Activated T-cell treated with anti-CD3 and anti-CD28 coated beads, Interleukin-2, amount 50 U/mL, for 24 hours (primary cell): ENCODE data around the gene ZSCAN10.
"Not testable (repeated sequence)": the region's sequence is repeated elsewhere in the genome, so short reads cannot be mapped to it uniquely, and the experiment has no call there.

ENCODE experiments used
- DNase-seq: peaks from one replicate; pipeline ENCODE4 v3.0.0-alpha.2; 2020
- H3K27ac Mint-ChIP-seq: 2 replicates; pipeline ENCODE4 v1.8.0; 2020; ENCODE audit warnings: mild to moderate bottlenecking, mixed read lengths
- H3K27me3 Mint-ChIP-seq: 2 replicates; pipeline ENCODE4 v1.8.0; 2020; ENCODE audit warnings: mixed read lengths
- H3K36me3 Mint-ChIP-seq: 2 replicates; pipeline ENCODE4 v1.8.0; 2020; ENCODE audit warnings: low read depth, mixed read lengths
- H3K4me1 Mint-ChIP-seq: 2 replicates; pipeline ENCODE4 v1.8.0; 2020; ENCODE audit warnings: low read depth, mixed read lengths
- H3K4me3 Mint-ChIP-seq: 2 replicates; pipeline ENCODE4 v1.8.0; 2020; ENCODE audit warnings: mild to moderate bottlenecking, moderate library complexity, mixed read lengths
- H3K9me3 Mint-ChIP-seq: 2 replicates; pipeline ENCODE4 v1.8.0; 2020; ENCODE audit warnings: mixed read lengths

The ZSCAN10 gene

DNA sequence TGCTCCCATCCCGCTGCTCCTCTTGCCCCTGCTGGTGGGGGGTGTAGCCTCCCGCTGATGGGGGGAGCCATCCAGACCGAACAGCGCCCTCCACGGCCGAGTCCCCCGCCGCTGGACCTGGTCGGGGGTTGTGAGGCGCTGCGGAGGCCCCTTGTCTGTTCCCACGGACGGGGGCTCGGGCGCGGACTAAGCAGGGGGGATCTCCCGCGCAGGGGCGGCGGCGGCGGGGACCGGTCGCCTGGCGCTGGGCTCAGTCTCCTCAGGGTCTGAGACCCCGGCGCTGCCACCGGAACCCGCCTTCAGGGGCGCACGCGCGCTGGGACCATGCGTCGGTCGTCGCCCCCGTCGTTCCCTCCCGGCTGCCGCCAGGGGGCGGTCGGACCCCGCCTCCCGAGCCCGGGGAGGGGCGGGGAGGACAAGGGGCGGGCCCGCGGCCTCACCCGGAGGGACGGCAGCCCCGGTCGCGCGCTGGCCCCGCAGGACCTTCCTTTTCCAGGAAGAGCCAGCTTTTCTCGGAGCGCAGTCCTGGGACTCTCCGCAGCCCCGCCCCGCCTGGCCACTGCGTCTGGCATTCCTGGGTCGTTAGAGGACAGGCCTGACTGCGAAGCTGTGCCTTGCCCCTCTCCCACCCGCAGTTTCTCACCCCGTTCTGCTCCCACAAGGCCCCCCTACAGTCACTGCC lies 39.9 kb downstream of the ZSCAN10 start:
- H3K4me1 Mint-ChIP-seq = peaks cover 57% of the 10 kb centered on the region
- DNase-seq = peak; percentile 95

DNA sequence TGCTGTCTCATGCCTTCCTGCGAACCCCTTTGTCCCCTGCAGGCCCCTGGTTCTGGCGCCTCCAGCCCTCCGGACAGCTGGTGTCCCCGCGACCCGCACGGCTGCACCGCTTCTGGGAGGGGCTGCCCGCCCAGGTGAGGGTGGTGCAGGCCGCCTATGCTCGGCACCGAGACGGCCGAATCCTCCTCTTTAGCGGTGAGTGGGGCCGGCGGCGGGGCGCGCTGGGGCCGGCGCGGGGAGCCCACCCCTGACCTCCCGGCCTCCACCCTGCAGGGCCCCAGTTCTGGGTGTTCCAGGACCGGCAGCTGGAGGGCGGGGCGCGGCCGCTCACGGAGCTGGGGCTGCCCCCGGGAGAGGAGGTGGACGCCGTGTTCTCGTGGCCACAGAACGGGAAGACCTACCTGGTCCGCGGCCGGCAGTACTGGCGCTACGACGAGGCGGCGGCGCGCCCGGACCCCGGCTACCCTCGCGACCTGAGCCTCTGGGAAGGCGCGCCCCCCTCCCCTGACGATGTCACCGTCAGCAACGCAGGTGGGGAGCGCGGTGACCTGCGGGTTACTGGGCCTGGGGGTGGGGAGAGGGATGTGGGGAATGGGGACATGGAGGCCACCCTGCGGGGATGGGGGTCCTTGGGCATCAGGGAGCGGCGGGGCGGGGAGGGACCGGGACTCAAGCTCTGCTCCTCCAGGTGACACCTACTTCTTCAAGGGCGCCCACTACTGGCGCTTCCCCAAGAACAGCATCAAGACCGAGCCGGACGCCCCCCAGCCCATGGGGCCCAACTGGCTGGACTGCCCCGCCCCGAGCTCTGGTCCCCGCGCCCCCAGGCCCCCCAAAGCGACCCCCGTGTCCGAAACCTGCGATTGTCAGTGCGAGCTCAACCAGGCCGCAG lies 40.7 kb downstream of the ZSCAN10 start:
- Mint-ChIP-seq H3K36me3 (peaks cover 32% of the 10 kb centered on the region), H3K4me1 (peaks cover 57% of the 10 kb centered on the region), H3K27me3 (no peaks in the 10 kb centered on the region), H3K9me3 (no peaks in the 10 kb centered on the region), H3K4me3 (peak overlapping the region; percentile 87), H3K27ac (peak overlapping the region; percentile 86)
- DNase-seq = peak; percentile 73

More for the DNA sequence above, 39.9 kb downstream of the ZSCAN10 start:
- peak overlapping the region; percentile 87 for H3K4me3 Mint-ChIP-seq
- no peaks in the 10 kb centered on the region for H3K27me3 Mint-ChIP-seq
- H3K27ac Mint-ChIP-seq = peak overlapping the region; percentile 95
- H3K9me3 Mint-ChIP-seq = no peaks in the 10 kb centered on the region
- H3K36me3 Mint-ChIP-seq = peaks cover 26% of the 10 kb centered on the region

DNA sequence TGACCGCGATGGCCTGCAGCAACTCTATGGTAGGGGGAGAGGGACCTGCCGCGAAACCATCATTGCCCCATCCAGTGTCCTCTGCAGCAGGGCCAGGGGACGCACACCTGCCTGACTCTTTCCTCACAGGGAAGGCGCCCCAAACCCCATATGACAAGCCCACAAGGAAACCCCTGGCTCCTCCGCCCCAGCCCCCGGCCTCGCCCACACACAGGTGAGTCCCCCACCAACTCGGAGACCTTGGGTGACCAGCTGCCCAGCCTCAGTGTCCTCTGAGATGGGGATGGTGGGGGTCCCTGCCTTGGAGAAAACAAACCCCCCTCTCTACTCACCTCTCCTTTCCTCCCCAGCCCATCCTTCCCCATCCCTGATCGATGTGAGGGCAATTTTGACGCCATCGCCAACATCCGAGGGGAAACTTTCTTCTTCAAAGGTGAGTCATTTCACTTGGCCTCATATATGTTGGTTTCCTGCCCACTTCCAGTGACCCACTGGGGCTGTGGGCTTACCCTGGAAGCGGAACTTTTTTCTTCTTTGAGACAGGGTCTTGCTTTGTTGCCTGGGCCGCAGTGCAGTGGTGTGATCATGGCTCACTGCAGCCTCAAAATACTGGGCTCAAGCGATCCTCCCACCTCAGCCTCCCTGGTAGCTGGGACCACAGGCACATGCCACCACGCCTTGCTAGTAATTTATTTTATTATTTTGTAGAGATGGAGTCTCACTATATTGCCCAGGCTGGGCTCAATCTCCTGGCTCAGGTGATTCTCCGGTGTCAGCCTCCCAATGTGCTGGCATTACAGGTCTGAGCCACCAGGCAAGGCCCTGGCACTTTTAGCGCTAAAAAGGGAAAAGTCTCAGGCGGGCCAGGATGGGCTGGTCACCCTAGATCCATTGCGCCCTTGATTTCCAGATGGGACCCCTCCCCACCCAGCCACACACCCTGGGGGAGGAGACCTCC lies 41.6 kb downstream of the ZSCAN10 start:
- no peaks in the 10 kb centered on the region for H3K27me3 Mint-ChIP-seq
- H3K36me3 Mint-ChIP-seq = peaks cover 32% of the 10 kb centered on the region
- no peaks in the 10 kb centered on the region for H3K9me3 Mint-ChIP-seq
- peak overlapping the region; percentile 41 for H3K27ac Mint-ChIP-seq
- H3K4me1 Mint-ChIP-seq = peaks cover 52% of the 10 kb centered on the region
- DNase-seq = no peak
- H3K4me3 Mint-ChIP-seq = peak overlapping the region; percentile 87

DNA sequence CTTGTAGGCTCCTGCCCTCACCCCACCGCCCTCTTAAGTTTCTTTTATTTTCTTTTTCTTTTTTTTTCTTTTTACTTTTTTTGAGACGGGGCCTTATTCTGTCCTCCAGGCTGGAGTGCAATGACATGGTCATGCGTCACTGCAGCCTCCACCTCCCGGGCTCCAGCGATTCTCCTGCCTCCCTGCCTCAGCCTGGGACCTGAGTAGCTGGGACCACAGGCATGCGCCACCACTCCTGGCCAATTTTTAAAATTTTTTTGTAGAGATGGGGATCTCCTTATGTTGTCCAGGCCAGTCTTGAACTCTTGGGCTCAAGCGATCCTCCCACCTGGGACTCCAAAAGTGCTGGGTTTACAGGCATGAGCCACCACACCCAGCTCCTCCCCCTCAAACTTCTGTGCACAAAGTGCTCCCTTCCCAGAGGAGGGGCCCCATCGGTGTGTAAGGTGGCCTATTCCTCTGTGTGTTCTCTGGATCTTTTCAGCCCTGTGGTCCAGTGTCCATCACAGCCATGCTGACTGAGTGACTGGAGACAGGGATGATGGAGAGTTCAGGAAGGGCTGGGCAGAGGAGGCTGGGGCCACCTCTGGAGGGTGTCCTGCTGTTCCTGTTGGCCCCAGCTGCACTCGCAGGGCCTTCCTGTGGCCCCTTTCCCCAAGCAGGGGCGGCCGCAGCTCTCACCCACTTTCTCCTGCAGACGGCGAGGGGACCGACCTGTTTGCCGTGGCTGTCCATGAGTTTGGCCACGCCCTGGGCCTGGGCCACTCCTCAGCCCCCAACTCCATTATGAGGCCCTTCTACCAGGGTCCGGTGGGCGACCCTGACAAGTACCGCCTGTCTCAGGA lies 42.5 kb downstream of the ZSCAN10 start:
- DNase-seq = no peak
- Mint-ChIP-seq H3K9me3 (no peaks in the 10 kb centered on the region), H3K36me3 (peaks cover 32% of the 10 kb centered on the region), H3K27me3 (no peaks in the 10 kb centered on the region), H3K4me1 (peaks cover 50% of the 10 kb centered on the region), H3K4me3 (peak overlapping the region; percentile 87), H3K27ac (no peak overlapping the region)

DNA sequence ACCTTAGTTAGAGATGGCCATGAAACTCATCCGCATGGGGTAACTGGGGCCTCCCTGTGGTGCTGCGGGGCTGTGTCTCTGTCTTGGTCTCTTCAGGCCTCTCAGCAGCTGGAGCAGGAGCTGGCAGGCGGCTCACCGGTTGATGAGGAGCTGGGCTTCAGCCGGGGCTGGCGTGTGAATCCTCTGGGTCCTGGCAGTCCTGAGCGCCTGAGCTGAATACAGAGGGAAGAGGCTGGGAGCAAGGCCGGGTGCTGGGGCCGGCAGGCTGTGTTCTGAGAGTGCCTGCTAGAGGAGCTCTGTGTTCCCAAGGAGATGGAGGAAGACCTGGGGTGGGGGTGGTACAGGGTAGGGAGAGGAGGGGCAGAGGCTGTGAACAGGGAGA lies 43.4 kb downstream of the ZSCAN10 start:
- peak overlapping the region; percentile 61 for H3K27ac Mint-ChIP-seq
- H3K36me3 Mint-ChIP-seq = peaks cover 32% of the 10 kb centered on the region
- not testable (repeated sequence) for H3K27me3 Mint-ChIP-seq, H3K4me3 Mint-ChIP-seq, H3K9me3 Mint-ChIP-seq, DNase-seq
- H3K4me1 Mint-ChIP-seq = peaks cover 52% of the 10 kb centered on the region

DNA sequence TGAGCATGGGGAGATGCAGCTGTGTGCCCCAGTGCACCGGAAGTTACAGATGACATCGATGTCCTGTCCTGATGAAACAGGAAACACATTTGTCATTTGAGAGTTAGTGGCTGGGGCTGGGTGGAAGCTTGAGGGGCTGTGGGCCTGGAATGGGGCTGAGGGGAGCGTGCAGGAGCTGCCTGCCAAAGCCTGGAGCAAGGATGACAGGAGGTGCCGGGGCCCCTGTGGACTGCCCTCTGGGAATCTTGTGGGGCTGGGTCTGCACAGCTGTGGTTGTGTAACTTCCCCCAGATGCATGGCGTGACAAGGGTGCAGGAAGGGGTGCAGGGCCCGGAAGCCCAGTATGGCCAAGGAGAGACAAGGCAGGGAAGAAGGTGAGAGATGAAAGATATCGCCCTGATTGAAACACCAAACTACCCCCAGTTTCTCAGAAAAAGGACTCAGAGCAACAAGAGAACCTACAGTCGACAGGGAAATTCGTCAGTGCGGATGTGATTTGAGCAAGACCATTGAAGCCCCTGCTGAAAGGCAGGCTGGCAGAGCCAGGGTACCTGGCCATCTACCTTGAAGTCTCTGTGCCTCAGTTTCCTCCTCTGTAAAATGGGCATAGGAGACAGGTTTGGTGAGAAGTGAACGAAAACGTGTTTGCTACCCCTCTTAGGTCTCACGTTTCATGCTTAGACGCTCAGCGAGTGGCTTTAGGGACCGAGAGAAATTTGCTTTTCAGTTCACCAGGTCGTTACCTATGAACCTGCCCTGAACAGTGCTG lies 43.9 kb downstream of the ZSCAN10 start:
- H3K36me3 Mint-ChIP-seq = peaks cover 32% of the 10 kb centered on the region
- no peaks in the 10 kb centered on the region for H3K27me3 Mint-ChIP-seq
- H3K9me3 Mint-ChIP-seq = no peaks in the 10 kb centered on the region
- peaks cover 46% of the 10 kb centered on the region for H3K4me1 Mint-ChIP-seq
- peak overlapping the region; percentile 79 for H3K27ac Mint-ChIP-seq
- no peak for DNase-seq
- peak overlapping the region; percentile 28 for H3K4me3 Mint-ChIP-seq

DNA sequence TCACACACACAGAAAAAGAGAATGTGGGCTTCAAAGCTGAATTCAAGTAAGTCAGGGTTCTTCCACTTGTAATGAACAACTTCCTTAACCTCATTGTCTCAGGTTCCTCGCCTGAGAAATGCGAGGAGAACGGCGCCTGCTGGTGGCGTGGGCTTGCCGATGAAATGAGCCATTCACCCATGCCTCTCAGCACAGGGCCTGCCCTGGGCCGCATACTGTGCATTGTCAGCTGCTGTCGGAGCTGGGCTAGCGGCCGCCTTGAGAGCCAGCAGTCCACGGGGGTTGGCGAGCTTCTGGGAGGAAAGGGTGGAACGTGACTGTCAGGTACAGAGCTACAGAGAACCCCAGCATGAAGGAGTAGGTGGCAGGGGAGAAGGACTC lies 45.8 kb downstream of the ZSCAN10 start:
- DNase-seq, H3K27me3 Mint-ChIP-seq, H3K27ac Mint-ChIP-seq, H3K9me3 Mint-ChIP-seq, H3K4me3 Mint-ChIP-seq: not testable (repeated sequence)
- Mint-ChIP-seq H3K36me3 (peaks cover 28% of the 10 kb centered on the region), H3K4me1 (peaks cover 43% of the 10 kb centered on the region)

DNA sequence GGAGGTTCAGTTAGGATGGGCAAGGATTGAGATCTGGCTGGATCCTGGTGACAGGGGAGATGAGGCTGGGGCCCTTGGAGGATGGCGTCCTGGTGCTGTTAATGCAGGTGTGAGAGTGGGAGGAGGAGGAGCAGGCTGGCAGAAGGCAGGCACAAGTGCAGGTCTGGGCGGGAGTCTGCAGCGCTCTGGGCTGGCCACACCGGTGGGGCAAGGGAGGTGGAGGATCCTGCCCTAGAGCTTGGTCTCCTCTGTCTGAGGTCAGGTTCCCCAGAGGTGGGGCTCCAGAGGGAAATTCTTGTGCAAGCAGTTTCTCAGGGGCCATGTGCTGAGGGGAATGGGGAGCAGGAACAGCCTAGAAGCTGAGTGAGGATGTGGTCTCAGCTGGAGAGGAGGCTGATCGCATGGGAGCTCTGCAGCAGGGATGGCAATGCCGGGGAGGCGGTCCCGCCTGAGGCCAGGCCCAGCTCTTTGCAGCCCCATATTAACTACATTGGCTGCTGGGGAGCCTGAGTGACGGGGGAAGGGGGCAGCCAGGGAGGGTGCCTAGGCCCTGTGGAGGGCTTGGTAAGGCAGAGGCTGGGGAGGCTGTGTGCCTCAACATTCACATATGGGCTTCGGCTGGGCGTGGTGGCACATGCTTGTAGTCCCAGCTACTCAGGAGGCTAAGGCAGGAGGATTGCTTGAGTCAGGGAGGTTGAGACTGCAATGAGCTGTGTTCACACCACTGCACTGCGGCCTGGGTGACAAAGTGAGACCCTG lies 46.3 kb downstream of the ZSCAN10 start:
- Mint-ChIP-seq H3K36me3 (peaks cover 28% of the 10 kb centered on the region), H3K27ac (peak overlapping the region; percentile 55), H3K4me1 (peaks cover 45% of the 10 kb centered on the region)
- not testable (repeated sequence) for H3K27me3 Mint-ChIP-seq, H3K9me3 Mint-ChIP-seq, H3K4me3 Mint-ChIP-seq
- DNase-seq = peak; percentile 60

DNA sequence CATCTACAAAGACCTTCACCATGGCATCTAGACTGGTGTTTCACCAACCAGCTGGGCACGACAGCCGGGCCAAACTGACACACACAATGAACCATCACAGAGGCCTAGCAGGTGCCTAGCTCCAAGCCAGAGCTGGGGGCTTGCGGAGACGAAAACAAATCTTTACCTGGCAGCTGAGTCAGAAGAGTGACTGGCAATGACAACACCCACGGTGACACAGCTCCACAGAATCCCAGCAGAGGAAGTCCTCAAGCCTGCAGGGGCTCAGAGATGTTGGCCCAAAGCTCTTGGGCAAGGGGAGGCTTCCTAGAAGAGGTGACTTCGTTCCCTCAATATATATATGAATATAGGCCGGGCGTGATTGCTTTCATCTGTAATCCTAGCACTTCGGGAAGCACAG lies 47.6 kb downstream of the ZSCAN10 start:
- DNase-seq = no peak
- peaks cover 19% of the 10 kb centered on the region for H3K36me3 Mint-ChIP-seq
- peaks cover 37% of the 10 kb centered on the region for H3K4me1 Mint-ChIP-seq
- H3K27ac Mint-ChIP-seq = peak overlapping the region; percentile 6
- H3K4me3 Mint-ChIP-seq = no peak overlapping the region
- H3K27me3 Mint-ChIP-seq = peaks cover 18% of the 10 kb centered on the region
- no peaks in the 10 kb centered on the region for H3K9me3 Mint-ChIP-seq

DNA sequence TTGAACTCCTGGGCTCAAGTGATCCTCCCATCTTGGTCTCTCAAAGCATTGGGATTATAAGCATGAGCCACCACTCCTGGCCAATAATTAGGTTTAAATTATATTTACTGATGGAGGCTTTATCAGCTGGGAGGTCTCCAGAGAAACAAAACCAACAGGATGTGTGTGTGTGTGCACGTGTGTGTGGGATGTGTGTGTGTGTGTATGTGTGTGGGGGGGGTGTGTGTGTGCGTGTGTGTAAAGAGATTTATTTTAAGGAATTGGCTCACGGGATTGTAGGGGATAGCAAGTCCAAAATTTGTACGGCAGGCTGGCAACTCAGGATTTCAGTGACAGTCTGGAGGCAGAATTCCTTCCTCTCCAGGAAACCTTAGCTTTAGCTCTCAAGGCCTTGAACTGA lies 48.1 kb downstream of the ZSCAN10 start:
- no peak for DNase-seq
- Mint-ChIP-seq H3K27me3 (peaks cover 18% of the 10 kb centered on the region), H3K36me3 (peaks cover 19% of the 10 kb centered on the region), H3K4me3 (no peak overlapping the region), H3K4me1 (peaks cover 37% of the 10 kb centered on the region), H3K27ac (no peak overlapping the region), H3K9me3 (no peaks in the 10 kb centered on the region)

DNA sequence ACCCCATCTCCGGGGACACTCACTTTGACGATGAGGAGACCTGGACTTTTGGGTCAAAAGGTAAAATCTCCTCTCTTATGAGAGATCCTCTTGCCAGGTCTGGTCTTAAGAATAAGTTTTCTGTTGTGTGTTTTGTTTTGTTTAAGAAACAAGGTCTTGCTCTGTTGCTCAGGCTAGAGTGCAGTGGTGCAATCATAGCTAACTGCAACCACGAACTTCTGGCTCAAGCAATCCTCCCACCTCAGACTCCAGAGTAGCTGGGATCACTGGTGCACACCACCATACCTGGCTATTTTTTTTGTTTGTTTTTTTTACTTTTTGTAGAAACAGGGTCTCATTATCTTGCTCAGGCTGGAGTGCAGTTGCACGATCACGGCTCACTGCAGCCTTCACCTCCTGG lies 48.6 kb downstream of the ZSCAN10 start:
- H3K4me1 Mint-ChIP-seq = peaks cover 33% of the 10 kb centered on the region
- no peak overlapping the region for H3K4me3 Mint-ChIP-seq
- H3K9me3 Mint-ChIP-seq = no peaks in the 10 kb centered on the region
- peaks cover 17% of the 10 kb centered on the region for H3K36me3 Mint-ChIP-seq
- DNase-seq = no peak
- H3K27me3 Mint-ChIP-seq = peaks cover 21% of the 10 kb centered on the region
- H3K27ac Mint-ChIP-seq = no peak overlapping the region

DNA sequence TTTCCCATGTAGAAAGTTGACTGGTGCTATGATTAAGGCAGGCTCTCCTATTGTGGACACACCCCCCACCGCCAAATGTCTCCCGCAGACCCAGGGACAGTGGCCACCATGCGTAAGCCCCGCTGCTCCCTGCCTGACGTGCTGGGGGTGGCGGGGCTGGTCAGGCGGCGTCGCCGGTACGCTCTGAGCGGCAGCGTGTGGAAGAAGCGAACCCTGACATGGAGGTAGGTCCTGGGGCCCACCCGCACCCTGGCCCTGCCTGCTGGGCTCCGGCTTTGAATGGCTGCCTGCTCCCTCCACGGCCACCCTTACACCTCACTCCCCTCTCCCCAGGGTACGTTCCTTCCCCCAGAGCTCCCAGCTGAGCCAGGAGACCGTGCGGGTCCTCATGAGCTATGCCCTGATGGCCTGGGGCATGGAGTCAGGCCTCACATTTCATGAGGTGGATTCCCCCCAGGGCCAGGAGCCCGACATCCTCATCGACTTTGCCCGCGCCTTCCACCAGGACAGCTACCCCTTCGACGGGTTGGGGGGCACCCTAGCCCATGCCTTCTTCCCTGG lies 49.1 kb downstream of the ZSCAN10 start:
- H3K27me3 Mint-ChIP-seq = peaks cover 26% of the 10 kb centered on the region
- DNase-seq = no peak
- H3K36me3 Mint-ChIP-seq = peaks cover 12% of the 10 kb centered on the region
- H3K27ac Mint-ChIP-seq = no peak overlapping the region
- no peak overlapping the region for H3K4me3 Mint-ChIP-seq
- H3K9me3 Mint-ChIP-seq = no peaks in the 10 kb centered on the region
- peaks cover 32% of the 10 kb centered on the region for H3K4me1 Mint-ChIP-seq
